ENCODE results near the gene MBNL2. TPM values are rescaled to one million over a fixed set of nuclear protein-coding genes. Genes with fewer than 3 reads are reported as not detected.
A peak's percentile ranks its signal among the peaks of the same experiment; 100 is the strongest.

The MBNL2 gene
- 74.3 and 85.8 TPM in 2 replicates for total RNA-seq (2022)
- Bru-seq, nascent RNA: percentile 90 among the genes with signal in this experiment
- BruChase-seq, experiment 1, labeled RNA remaining after a 6-hour chase: percentile 88 among the genes with signal in this experiment
- BruChase-seq, experiment 2, labeled RNA remaining after a 2-hour chase: percentile 82 among the genes with signal in this experiment
- long read RNA-seq, full-length matches to known transcripts: 37 of 201 reads
- long read RNA-seq, partial matches to known transcripts: 14 of 201 reads
- long read RNA-seq, other reads (novel, unspliced or antisense): 150 of 201 reads

GRCh38 chr13:97221989-97222700 is at the start of gene MBNL2:
TSS of gene MBNL2 (plus strand) at chr13:97222333. CDS start at chr13:97276236, 53,903 bp downstream.
- DNase-seq (ENCODE audit: unreplicated experiment): peak; percentile 97
- TF ChIP-seq CTCF (IDR thresholded peaks at IDR 0.05; ENCODE audit: unreplicated experiment): no peak
- H3K27me3 Mint-ChIP-seq (ENCODE audit: insufficient read depth, unreplicated experiment): no peaks in the 10 kb centered on the region
- peak within 1 kb of the TSS; percentile 91 for H3K4me3 Mint-ChIP-seq (ENCODE audit: unreplicated experiment)
- ChIA-PET CTCF (interaction anchor here (0.7 to 10.1 kb wide), 32 partner anchors 9 to 1817 kb away, joined by 3 to 114 read pairs (median 6); no protein-coding TSS in a partner anchor), POLR2A (interaction anchor here (0.5 to 11.7 kb wide), 57 partner anchors 7 to 1828 kb away, joined by 3 to 423 read pairs (median 5); partner anchors contain the start of genes DNAJC3, RAP2A and UGGT2)
- H3K9me3 Mint-ChIP-seq (ENCODE audit: unreplicated experiment): no peaks in the 10 kb centered on the region
- peak within 1 kb of the TSS; percentile 94 for H3K27ac Mint-ChIP-seq (ENCODE audit: low read depth, unreplicated experiment)
- BruUV-seq (replicated peaks): no TSS peak
- peaks cover 7% of the 10 kb centered on the region for H3K36me3 Mint-ChIP-seq (ENCODE audit: insufficient read depth, unreplicated experiment)
- H3K4me1 Mint-ChIP-seq (ENCODE audit: insufficient read depth, unreplicated experiment): peaks cover 29% of the 10 kb centered on the region
- intact Hi-C loops (cut with micrococcal nuclease): loop anchor here (1.0 to 5.0 kb wide), 6 partner anchors 57 to 590 kb away; no protein-coding TSS in a partner anchor

- DNase-seq (ENCODE audit: unreplicated experiment): peak; percentile 10
- no peak overlapping the region for H3K27ac Mint-ChIP-seq (ENCODE audit: low read depth, unreplicated experiment)
- BruUV-seq (replicated peaks): no TSS peak
- H3K4me3 Mint-ChIP-seq (ENCODE audit: unreplicated experiment): no peak overlapping the region
- POLR2A ChIA-PET: no interaction called here
- peaks cover 51% of the 10 kb centered on the region for H3K27me3 Mint-ChIP-seq (ENCODE audit: insufficient read depth, unreplicated experiment)
- CTCF ChIA-PET: interaction anchor here (0.8 kb wide), 1 partner anchor 64 kb away, joined by 3 read pairs; no protein-coding TSS in a partner anchor
- H3K9me3 Mint-ChIP-seq (ENCODE audit: unreplicated experiment): no peaks in the 10 kb centered on the region
- no peaks in the 10 kb centered on the region for H3K4me1 Mint-ChIP-seq (ENCODE audit: insufficient read depth, unreplicated experiment)
- H3K36me3 Mint-ChIP-seq (ENCODE audit: insufficient read depth, unreplicated experiment): no peaks in the 10 kb centered on the region
- TF ChIP-seq CTCF (IDR thresholded peaks at IDR 0.05; ENCODE audit: unreplicated experiment): no peak
- intact Hi-C loops (cut with micrococcal nuclease): no loop called here
These were observed 47.5 kb upstream of the MBNL2 start for GRCh38 chr13:97174638-97175037.

GRCh38 chr13:97175041-97175440 is 47.1 kb upstream of the MBNL2 start:
- no TSS peak for BruUV-seq (replicated peaks)
- H3K36me3 Mint-ChIP-seq (ENCODE audit: insufficient read depth, unreplicated experiment): no peaks in the 10 kb centered on the region
- intact Hi-C loops (cut with micrococcal nuclease): no loop called here
- no peak for TF ChIP-seq CTCF (IDR thresholded peaks at IDR 0.05; ENCODE audit: unreplicated experiment)
- CTCF ChIA-PET: interaction anchor here (0.8 to 3.0 kb wide), 3 partner anchors 65 to 442 kb away, joined by 3 to 15 read pairs (median 4); no protein-coding TSS in a partner anchor
- H3K4me1 Mint-ChIP-seq (ENCODE audit: insufficient read depth, unreplicated experiment): no peaks in the 10 kb centered on the region
- no peak overlapping the region for H3K27ac Mint-ChIP-seq (ENCODE audit: low read depth, unreplicated experiment)
- POLR2A ChIA-PET: no interaction called here
- no peaks in the 10 kb centered on the region for H3K9me3 Mint-ChIP-seq (ENCODE audit: unreplicated experiment)
- DNase-seq (ENCODE audit: unreplicated experiment): no peak
- no peak overlapping the region for H3K4me3 Mint-ChIP-seq (ENCODE audit: unreplicated experiment)
- H3K27me3 Mint-ChIP-seq (ENCODE audit: insufficient read depth, unreplicated experiment): peaks cover 55% of the 10 kb centered on the region

GRCh38 chr13:97179501-97179900 is 42.6 kb upstream of the MBNL2 start:
- Mint-ChIP-seq H3K4me1 (ENCODE audit: insufficient read depth, unreplicated experiment) (no peaks in the 10 kb centered on the region), H3K4me3 (ENCODE audit: unreplicated experiment) (no peak overlapping the region), H3K36me3 (ENCODE audit: insufficient read depth, unreplicated experiment) (no peaks in the 10 kb centered on the region), H3K27ac (ENCODE audit: low read depth, unreplicated experiment) (no peak overlapping the region), H3K27me3 (ENCODE audit: insufficient read depth, unreplicated experiment) (peaks cover 59% of the 10 kb centered on the region), H3K9me3 (ENCODE audit: unreplicated experiment) (no peaks in the 10 kb centered on the region)
- no TSS peak for BruUV-seq (replicated peaks)
- POLR2A ChIA-PET: no interaction called here
- DNase-seq (ENCODE audit: unreplicated experiment): no peak
- CTCF ChIA-PET: interaction anchor here (1.4 kb wide), 1 partner anchor 71 kb away, joined by 3 read pairs; no protein-coding TSS in a partner anchor
- intact Hi-C loops (cut with micrococcal nuclease): no loop called here
- TF ChIP-seq CTCF (IDR thresholded peaks at IDR 0.05; ENCODE audit: unreplicated experiment): no peak

Measured in MCF 10A (cell line).